ENCODE measurements around the gene ZDHHC14.

- TF ChIP-seq CTCF (IDR thresholded peaks at IDR 0.05), result no peak
- no peak for TF ChIP-seq POLR2A (IDR thresholded peaks at IDR 0.05)
Observed at GRCh38 chr6:157461000-157461915, 80.3 kb downstream of the ZDHHC14 start.
